HepG2 (cell line): ENCODE results near the gene AKAP9. TPM values are rescaled to one million over a fixed set of nuclear protein-coding genes. Genes with fewer than 3 reads are reported as not detected.
A peak's percentile ranks its signal among the peaks of the same experiment; 100 is the strongest.
"Not testable (repeated sequence)": the region's sequence is repeated elsewhere in the genome, so short reads cannot be mapped to it uniquely, and the experiment has no call there.

Experiments used
- ATAC-seq: fragments of 200-7000 bp; cut with Tn5 transposase; 3 replicates; pipeline ENCODE4 v1.9.1; 2020; ENCODE audit warnings: mild to moderate bottlenecking, moderate library complexity
- BruUV-seq: library from RNA; stranded (reverse); fragments of 400-500 nt; replicated peaks from 2 replicates; lab custom pipeline; 2021; lab: Mats Ljungman, UMichigan
- CTCF ChIA-PET: fragments of 300-600 bp; formaldehyde crosslinking; extraction: SDS; loops from one replicate; lab custom pipeline; 2021; ENCODE audit warnings: low total read pairs, inconsistent platforms, low intra/inter-chr PET ratio; lab: Yijun Ruan, JAX
- POLR2A ChIA-PET: fragments of 350-600 bp; sonication (Branson Sonifier 250); formaldehyde crosslinking; loops from one replicate; lab custom pipeline; 2020; ENCODE audit warnings: antibody characterized with exemption, inconsistent platforms; lab: Yijun Ruan, JAX
- DNase-seq: peaks from one replicate; pipeline ENCODE4 v3.0.0-alpha.2; 2015; ENCODE audit warnings: low spot score
- FAIRE-seq: peaks from 3 replicates; lab custom pipeline; 2011; peaks lifted over from hg19 to GRCh38; lab: Jason Lieb, UNC
- H2AFZ ChIP-seq: one replicate; pipeline ENCODE4 v1.6.1; 2011; ENCODE audit warnings: low read length, inconsistent platforms
- H3K27ac ChIP-seq: fragments of 300-600 bp; 3 replicates; pipeline ENCODE4 v1.8.0; 2011; ENCODE audit warnings: mixed run types, mild to moderate bottlenecking, mixed read lengths, low read length, inconsistent platforms; ENCODE audit not compliant: insufficient read depth; ENCODE audit errors: extremely low read length
- H3K27me3 ChIP-seq, 2 experiments: fragments of 200-600 bp in 1 of 2; 2 replicates in 1 of 2; 3 replicates in 1 of 2; pipeline versions ENCODE4 v1.6.0 to v1.8.0; 2011; ENCODE audit warnings: low read length in 2 of 2, mild to moderate bottlenecking in 2 of 2, moderate library complexity in 2 of 2, inconsistent platforms in 1 of 2; ENCODE audit not compliant: insufficient read depth in 2 of 2, control insufficient read depth in 1 of 2
- H3K36me3 ChIP-seq, 2 experiments: fragments of 200-600 bp in 1 of 2; replicated peaks in 1 of 2; 2 replicates in 1 of 2; 3 replicates in 1 of 2; pipeline versions ENCODE4 v1.5.1 to v1.8.0; 2011; ENCODE audit warnings: low read length in 2 of 2, inconsistent platforms in 1 of 2; ENCODE audit not compliant: insufficient read depth in 2 of 2, control insufficient read depth in 1 of 2
- H3K4me1 ChIP-seq: 2 replicates; pipeline ENCODE4 v1.5.1; 2012; ENCODE audit warnings: low read length, inconsistent platforms; ENCODE audit not compliant: insufficient read depth
- H3K4me2 ChIP-seq: 2 replicates; pipeline ENCODE4 v1.6.0; 2011; ENCODE audit warnings: low read depth, low read length, inconsistent platforms
- H3K4me3 ChIP-seq, 3 experiments: fragments of 200-600 bp in 1 of 3; sonication (generic), shearing (Covaris generic) in 1 of 3; replicated peaks in 1 of 3; 2 replicates each; pipeline ENCODE4 v1.5.1; 2011 to 2016; ENCODE audit warnings: low read length in 3 of 3, inconsistent platforms in 2 of 3, low read depth in 2 of 3, mild to moderate bottlenecking in 2 of 3, control low read depth in 1 of 3, mixed read lengths in 1 of 3; ENCODE audit not compliant: insufficient read depth in 1 of 3
- H3K79me2 ChIP-seq: one replicate; pipeline ENCODE4 v1.6.1; 2011; ENCODE audit warnings: low read length, inconsistent platforms; ENCODE audit not compliant: insufficient read depth
- H3K9ac ChIP-seq: 2 replicates; pipeline ENCODE4 v1.6.0; 2011; ENCODE audit warnings: mild to moderate bottlenecking, low read depth, low read length, inconsistent platforms; ENCODE audit not compliant: insufficient read depth
- H3K9me3 ChIP-seq: 2 replicates; pipeline ENCODE4 v1.5.1; 2012; ENCODE audit warnings: mild to moderate bottlenecking, low read length
- H4K20me1 ChIP-seq: 2 replicates; pipeline ENCODE4 v1.6.0; 2011; ENCODE audit warnings: inconsistent platforms, mild to moderate bottlenecking, low read length, moderate library complexity; ENCODE audit not compliant: insufficient read depth
- ATF5 ChIP-seq: sonication (generic); formaldehyde crosslinking; IDR thresholded peaks from 2 replicates; pipeline ENCODE4 v1.4.0; 2020; ENCODE audit warnings: mild to moderate bottlenecking, low read depth, missing genetic modification reagents
- ATF7 ChIP-seq, 2 experiments: fragments of 450-650 bp in 1 of 2; sonication (generic) in 1 of 2; formaldehyde crosslinking in 1 of 2; IDR thresholded peaks; 2 replicates each; pipeline versions ENCODE4 v1.4.0 to v1.6.1; 2016 to 2020; ENCODE audit warnings: antibody characterized with exemption in 1 of 2, mild to moderate bottlenecking in 1 of 2, missing genetic modification reagents in 1 of 2
- ATF7-NPFF ChIP-seq: sonication (generic); formaldehyde crosslinking; IDR thresholded peaks from 2 replicates; pipeline ENCODE4 v1.8.1; 2023; ENCODE audit warnings: mild to moderate bottlenecking, low read depth, missing genetic modification reagents, moderate library complexity
- ERF ChIP-seq: IDR thresholded peaks from 2 replicates; pipeline ENCODE4 v1.6.1; 2018; ENCODE audit warnings: missing biosample characterization, missing genetic modification reagents
- FIP1L1 ChIP-seq: fragments of 200-400 bp; formaldehyde crosslinking; IDR thresholded peaks from 2 replicates; pipeline ENCODE4 v1.6.1; 2018; ENCODE audit warnings: low read depth, mild to moderate bottlenecking, low read length, moderate library complexity, borderline replicate concordance; ENCODE audit not compliant: insufficient read depth
- KMT2B ChIP-seq: IDR thresholded peaks from 2 replicates; pipeline ENCODE4 v1.6.1; 2016; ENCODE audit warnings: missing genetic modification reagents, missing compliant biosample characterization
- MAZ ChIP-seq, 2 experiments: sonication (generic) in 1 of 2; formaldehyde crosslinking in 1 of 2; IDR thresholded peaks; 2 replicates each; pipeline versions ENCODE4 v1.5.0 to v1.6.1; 2012 to 2020; ENCODE audit warnings: low read depth in 2 of 2, mild to moderate bottlenecking in 2 of 2, borderline replicate concordance in 1 of 2, improper control_type of control experiment in 1 of 2, low read length in 1 of 2, missing genetic modification reagents in 1 of 2, moderate library complexity in 1 of 2
- PREB ChIP-seq: sonication (generic); formaldehyde crosslinking; IDR thresholded peaks from 2 replicates; pipeline ENCODE4 v1.4.0; 2020; ENCODE audit warnings: missing genetic modification reagents
- SALL2 ChIP-seq: sonication (generic); formaldehyde crosslinking; IDR thresholded peaks from 2 replicates; pipeline ENCODE4 v1.8.1; 2023; ENCODE audit warnings: mild to moderate bottlenecking, missing genetic modification reagents, inconsistent platforms
- TEAD3 ChIP-seq: optimal IDR thresholded peaks from 2 replicates; pipeline ENCODE3; 2016; ENCODE audit warnings: borderline replicate concordance
- YEATS2 ChIP-seq: sonication (generic); formaldehyde crosslinking; IDR thresholded peaks from 2 replicates; pipeline ENCODE4 v1.4.0; 2020; ENCODE audit warnings: missing genetic modification reagents, borderline replicate concordance
- YEATS4 ChIP-seq: sonication (generic); formaldehyde crosslinking; IDR thresholded peaks from 2 replicates; pipeline ENCODE4 v1.4.0; 2020; ENCODE audit warnings: missing genetic modification reagents, borderline replicate concordance
- ZFAT ChIP-seq: sonication (generic); formaldehyde crosslinking; conservative IDR thresholded peaks from 2 replicates; pipeline ENCODE4 v1.8.1; 2023; ENCODE audit warnings: missing genetic modification reagents, inconsistent platforms
- ZNF207 ChIP-seq: fragments of 450-650 bp; IDR thresholded peaks from 2 replicates; pipeline ENCODE4 v1.6.1; 2016; ENCODE audit warnings: antibody characterized with exemption, borderline replicate concordance
- ZNF3 ChIP-seq: IDR thresholded peaks from 2 replicates; pipeline ENCODE4 v1.7.0; 2017; ENCODE audit warnings: inconsistent platforms
- ZNF317 ChIP-seq: sonication (generic); formaldehyde crosslinking; IDR thresholded peaks from 2 replicates; pipeline ENCODE4 v1.5.0; 2020; ENCODE audit warnings: mild to moderate bottlenecking, missing genetic modification reagents
- ZNF616 ChIP-seq: sonication (generic); formaldehyde crosslinking; IDR thresholded peaks from 2 replicates; pipeline ENCODE4 v1.5.0; 2020; ENCODE audit warnings: low read depth, mild to moderate bottlenecking, missing genetic modification reagents
- WGBS: methylation state at CpG from one replicate; pipeline ENCODE4 v1.1.6; 2017; ENCODE audit warnings: low lambda C conversion rate; 5-methylcytosine and 5-hydroxymethylcytosine counted together
- in situ Hi-C: cut with HindIII; loops from 2 replicates; pipeline ENCODE4 v1.10.0; 2017; ENCODE audit warnings: low pct_unique_long_range_greater_than_20kb; ENCODE audit not compliant: extremely low pct_ligation_motif_present
- intact Hi-C: fragments of 100-400 bp; cut with micrococcal nuclease; formaldehyde crosslinking; loops from one replicate; pipeline ENCODE4 v1.10.0; 2022; ENCODE audit not compliant: unreplicated experiment
- polyA plus RNA-seq, 8 experiments: library from polyadenylated mRNA; depleted of rRNA in 3 of 8; stranded (reverse) in 7 of 8; unstranded in 1 of 8; fragments of >200 nt; fragmentation: Illumina TruSeq in 4 of 8; extraction: Trizol in 4 of 8; gene quantifications; 2 replicates each; pipeline versions ENCODE4 v1.2.1 to v1.2.3, GENCODE V29; 2011 to 2016; ENCODE audit warnings: low read depth in 4 of 8, missing spikeins in 1 of 8, mixed read lengths in 1 of 8; ENCODE audit not compliant: insufficient read depth in 1 of 8
- total RNA-seq, 5 experiments: library from RNA; depleted of rRNA; stranded (reverse); fragments of >200 nt; fragmentation: Illumina TruSeq; extraction: Trizol; gene quantifications; 2 replicates each; pipeline ENCODE4 v1.2.3, GENCODE V29; 2016; ENCODE audit warnings: low read depth in 1 of 5

AKAP9 gene
- total and polyA plus RNA-seq, 2 of the 13 experiments (the other 11 are each of a cell fraction or from before 2014, with no cell fraction given): 27.6 to 33.1 TPM

- TF ChIP-seq MAZ (IDR thresholded peaks at IDR 0.05; ENCODE audit: borderline replicate concordance, low read depth, low read length) (no peak), MAZ (CRISPR knock-in tag; IDR thresholded peaks at IDR 0.05; ENCODE audit: low read depth) (no peak), ERF (no peak), TEAD3 (CRISPR knock-in tag) (no peak), ZNF317 (CRISPR knock-in tag) (no peak), ZFAT (no peak), ZNF3 (CRISPR knock-in tag) (no peak)
Observed at GRCh38 chr7:92100534-92100933, 159.9 kb downstream of the AKAP9 start (continued).

DNA sequence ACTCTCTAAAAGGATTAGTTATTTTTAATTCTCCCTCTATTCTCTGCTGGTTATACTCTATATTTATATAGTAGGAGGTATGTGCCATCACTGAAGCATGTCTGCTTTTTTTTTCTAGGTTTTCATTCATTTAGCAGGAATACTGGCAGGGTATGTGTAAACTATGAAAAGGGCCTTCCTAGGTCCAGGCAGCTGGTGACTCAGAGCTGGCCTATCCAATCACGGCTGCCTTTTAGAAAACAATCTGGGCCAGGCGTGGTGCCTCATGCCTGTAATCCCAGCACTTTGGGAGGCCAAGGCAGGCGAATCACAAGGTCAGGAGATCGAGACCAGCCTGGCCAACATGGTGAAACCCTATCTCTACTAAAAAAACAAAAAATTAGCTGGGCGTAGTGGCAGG lies 162.2 kb downstream of the AKAP9 start:
- DNase-seq, H3K4me3 ChIP-seq, H4K20me1 ChIP-seq, H3K27ac ChIP-seq, H3K4me2 ChIP-seq, H3K79me2 ChIP-seq, in situ Hi-C loops, H3K27me3 ChIP-seq, ATAC-seq, FAIRE-seq, H2AFZ ChIP-seq, H3K9ac ChIP-seq, CTCF ChIA-PET, H3K4me1 ChIP-seq, POLR2A ChIA-PET, H3K9me3 ChIP-seq, intact Hi-C loops, BruUV-seq: not testable (repeated sequence)
- WGBS: 95% methylated on average over 5 of the region's 5 CpGs
- H3K36me3 ChIP-seq: peaks cover 8 to 50% of the 10 kb centered on the region in 2 experiments

DNA sequence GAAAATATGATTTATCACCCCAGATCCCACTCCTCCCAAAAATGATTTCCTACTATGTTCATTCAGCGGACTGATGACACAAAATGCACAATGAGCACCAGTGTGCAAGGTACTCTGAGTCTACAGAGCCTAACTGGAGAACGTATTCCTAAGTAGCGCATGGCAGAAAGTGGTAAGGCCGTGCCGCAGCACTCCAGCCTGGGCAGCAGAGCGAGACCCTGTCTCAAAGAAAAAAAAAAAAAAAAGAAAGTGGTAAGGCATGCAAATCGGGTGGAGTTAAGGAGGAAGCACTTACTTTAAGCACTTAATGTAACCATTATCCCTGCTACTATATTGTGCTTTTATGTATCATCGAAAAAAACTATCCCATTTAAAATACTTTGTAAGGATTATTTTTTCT lies 168.2 kb downstream of the AKAP9 start:
- ChIA-PET POLR2A (no interaction called here), CTCF (no interaction called here)
- WGBS: 96% methylated on average over 8 of the region's 8 CpGs
- Histone ChIP-seq H3K4me3 (no peak overlapping the region), H3K4me2 (no peak overlapping the region), H3K36me3 (peaks cover 3 to 20% of the 10 kb centered on the region in 2 experiments; a peak in 4 of 5 replicates), H3K27me3 (no peaks in the 10 kb centered on the region), H2AFZ (no peak overlapping the region), H3K4me1 (no peaks in the 10 kb centered on the region), H3K9ac (no peak overlapping the region), H3K27ac (no peak overlapping the region), H3K79me2 (no peaks in the 10 kb centered on the region), H4K20me1 (no peaks in the 10 kb centered on the region; the same call in 1 of the 2 replicates), H3K9me3 (no peaks in the 10 kb centered on the region)
- intact Hi-C loops (no loop called here), in situ Hi-C loops (no loop called here)
- FAIRE-seq (no peak), ATAC-seq (peak; percentile 23; the same call in 2 of the 3 replicates), DNase-seq (no peak)
- BruUV-seq: no TSS peak
- TF ChIP-seq SALL2 (no peak), ATF7 (IDR thresholded peaks at IDR 0.05) (no peak), ATF7 (CRISPR knock-in tag; IDR thresholded peaks at IDR 0.05) (no peak), PREB (no peak), KMT2B (CRISPR knock-in tag) (no peak), YEATS2 (CRISPR knock-in tag) (no peak), YEATS4 (CRISPR knock-in tag) (no peak), FIP1L1 (no peak), ZNF616 (no peak), ZNF207 (no peak), ATF5 (CRISPR knock-in tag) (no peak), ATF7-NPFF (CRISPR knock-in tag) (no peak)
